ENCODE data around the gene XRCC6. TPM values are rescaled to one million over a fixed set of nuclear protein-coding genes. Genes with fewer than 3 reads are reported as not detected.
A peak's percentile ranks its signal among the peaks of the same experiment; 100 is the strongest.

XRCC6 gene
- total and polyA plus RNA-seq, 2 of the 13 experiments (the other 11 are each of a cell fraction or from before 2014, with no cell fraction given) = 124 to 625 TPM

DNA sequence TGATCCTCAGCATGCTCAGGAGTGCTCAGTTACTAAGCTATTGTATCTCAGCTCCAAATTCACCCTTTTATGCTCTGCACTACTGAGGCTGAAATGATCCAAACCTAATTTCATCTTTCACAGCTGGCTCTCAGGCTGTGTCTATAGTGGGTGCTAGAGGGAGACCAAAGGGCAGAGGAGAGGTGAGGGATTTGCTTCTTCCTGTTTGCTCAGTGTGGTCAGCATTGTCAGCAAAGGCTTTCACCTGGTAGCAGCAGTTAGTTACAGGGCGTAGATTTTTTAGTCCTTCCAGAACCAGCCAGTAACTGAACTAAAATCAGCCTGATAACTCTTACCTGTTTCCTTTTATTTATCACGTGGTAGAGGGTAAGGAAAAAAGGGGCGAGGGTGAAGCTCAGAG lies 33.2 kb downstream of the XRCC6 start (continued):
- TF ChIP-seq, protein P1, sequence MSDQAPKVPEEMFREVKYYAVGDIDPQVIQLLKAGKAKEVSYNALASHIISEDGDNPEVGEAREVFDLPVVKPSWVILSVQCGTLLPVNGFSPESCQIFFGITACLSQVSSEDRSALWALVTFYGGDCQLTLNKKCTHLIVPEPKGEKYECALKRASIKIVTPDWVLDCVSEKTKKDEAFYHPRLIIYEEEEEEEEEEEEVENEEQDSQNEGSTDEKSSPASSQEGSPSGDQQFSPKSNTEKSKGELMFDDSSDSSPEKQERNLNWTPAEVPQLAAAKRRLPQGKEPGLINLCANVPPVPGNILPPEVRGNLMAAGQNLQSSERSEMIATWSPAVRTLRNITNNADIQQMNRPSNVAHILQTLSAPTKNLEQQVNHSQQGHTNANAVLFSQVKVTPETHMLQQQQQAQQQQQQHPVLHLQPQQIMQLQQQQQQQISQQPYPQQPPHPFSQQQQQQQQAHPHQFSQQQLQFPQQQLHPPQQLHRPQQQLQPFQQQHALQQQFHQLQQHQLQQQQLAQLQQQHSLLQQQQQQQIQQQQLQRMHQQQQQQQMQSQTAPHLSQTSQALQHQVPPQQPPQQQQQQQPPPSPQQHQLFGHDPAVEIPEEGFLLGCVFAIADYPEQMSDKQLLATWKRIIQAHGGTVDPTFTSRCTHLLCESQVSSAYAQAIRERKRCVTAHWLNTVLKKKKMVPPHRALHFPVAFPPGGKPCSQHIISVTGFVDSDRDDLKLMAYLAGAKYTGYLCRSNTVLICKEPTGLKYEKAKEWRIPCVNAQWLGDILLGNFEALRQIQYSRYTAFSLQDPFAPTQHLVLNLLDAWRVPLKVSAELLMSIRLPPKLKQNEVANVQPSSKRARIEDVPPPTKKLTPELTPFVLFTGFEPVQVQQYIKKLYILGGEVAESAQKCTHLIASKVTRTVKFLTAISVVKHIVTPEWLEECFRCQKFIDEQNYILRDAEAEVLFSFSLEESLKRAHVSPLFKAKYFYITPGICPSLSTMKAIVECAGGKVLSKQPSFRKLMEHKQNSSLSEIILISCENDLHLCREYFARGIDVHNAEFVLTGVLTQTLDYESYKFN (CRISPR knock-in tag; conservative IDR thresholded peaks at IDR 0.05) = peak; percentile 71
- TF ChIP-seq ZNF564 (CRISPR knock-in tag; IDR thresholded peaks at IDR 0.05) = no peak
- no peak for TF ChIP-seq ZMAT3 (CRISPR knock-in tag; conservative IDR thresholded peaks at IDR 0.05)
- no peak for TF ChIP-seq ZNF670 (CRISPR knock-in tag; IDR thresholded peaks at IDR 0.05; ENCODE audit: borderline replicate concordance)
- TF ChIP-seq MYNN (CRISPR knock-in tag; IDR thresholded peaks at IDR 0.05; ENCODE audit: low read depth) = no peak
- TF ChIP-seq, protein P2, sequence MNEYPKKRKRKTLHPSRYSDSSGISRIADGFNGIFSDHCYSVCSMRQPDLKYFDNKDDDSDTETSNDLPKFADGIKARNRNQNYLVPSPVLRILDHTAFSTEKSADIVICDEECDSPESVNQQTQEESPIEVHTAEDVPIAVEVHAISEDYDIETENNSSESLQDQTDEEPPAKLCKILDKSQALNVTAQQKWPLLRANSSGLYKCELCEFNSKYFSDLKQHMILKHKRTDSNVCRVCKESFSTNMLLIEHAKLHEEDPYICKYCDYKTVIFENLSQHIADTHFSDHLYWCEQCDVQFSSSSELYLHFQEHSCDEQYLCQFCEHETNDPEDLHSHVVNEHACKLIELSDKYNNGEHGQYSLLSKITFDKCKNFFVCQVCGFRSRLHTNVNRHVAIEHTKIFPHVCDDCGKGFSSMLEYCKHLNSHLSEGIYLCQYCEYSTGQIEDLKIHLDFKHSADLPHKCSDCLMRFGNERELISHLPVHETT (CRISPR knock-in tag; conservative IDR thresholded peaks at IDR 0.05) = no peak
- TF ChIP-seq, protein P3, sequence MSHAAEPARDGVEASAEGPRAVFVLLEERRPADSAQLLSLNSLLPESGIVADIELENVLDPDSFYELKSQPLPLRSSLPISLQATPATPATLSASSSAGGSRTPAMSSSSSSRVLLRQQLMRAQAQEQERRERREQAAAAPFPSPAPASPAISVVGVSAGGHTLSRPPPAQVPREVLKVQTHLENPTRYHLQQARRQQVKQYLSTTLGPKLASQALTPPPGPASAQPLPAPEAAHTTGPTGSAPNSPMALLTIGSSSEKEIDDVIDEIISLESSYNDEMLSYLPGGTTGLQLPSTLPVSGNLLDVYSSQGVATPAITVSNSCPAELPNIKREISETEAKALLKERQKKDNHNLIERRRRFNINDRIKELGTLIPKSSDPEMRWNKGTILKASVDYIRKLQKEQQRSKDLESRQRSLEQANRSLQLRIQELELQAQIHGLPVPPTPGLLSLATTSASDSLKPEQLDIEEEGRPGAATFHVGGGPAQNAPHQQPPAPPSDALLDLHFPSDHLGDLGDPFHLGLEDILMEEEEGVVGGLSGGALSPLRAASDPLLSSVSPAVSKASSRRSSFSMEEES (CRISPR knock-in tag; IDR thresholded peaks at IDR 0.05) = no peak
- peak; percentile 72 for TF ChIP-seq HNF4A (CRISPR knock-in tag; IDR thresholded peaks at IDR 0.05)
- no peak for TF ChIP-seq THYN1 (CRISPR knock-in tag; IDR thresholded peaks at IDR 0.05; ENCODE audit: borderline replicate concordance, low read depth)
- no peak for TF ChIP-seq RFXAP (CRISPR knock-in tag; IDR thresholded peaks at IDR 0.05; ENCODE audit: borderline replicate concordance)
- TF ChIP-seq ZKSCAN8 (CRISPR knock-in tag; IDR thresholded peaks at IDR 0.05; ENCODE audit: borderline replicate concordance) = no peak
- no peak for TF ChIP-seq POLR2AphosphoS5 (IDR thresholded peaks at IDR 0.05; ENCODE audit: low read depth, low read length)
- TF ChIP-seq FOXA1 (IDR thresholded peaks at IDR 0.05) = no peak
- TF ChIP-seq FOXA1 (CRISPR knock-in tag; IDR thresholded peaks at IDR 0.05) = peak; percentile 65
- TF ChIP-seq, protein P4, sequence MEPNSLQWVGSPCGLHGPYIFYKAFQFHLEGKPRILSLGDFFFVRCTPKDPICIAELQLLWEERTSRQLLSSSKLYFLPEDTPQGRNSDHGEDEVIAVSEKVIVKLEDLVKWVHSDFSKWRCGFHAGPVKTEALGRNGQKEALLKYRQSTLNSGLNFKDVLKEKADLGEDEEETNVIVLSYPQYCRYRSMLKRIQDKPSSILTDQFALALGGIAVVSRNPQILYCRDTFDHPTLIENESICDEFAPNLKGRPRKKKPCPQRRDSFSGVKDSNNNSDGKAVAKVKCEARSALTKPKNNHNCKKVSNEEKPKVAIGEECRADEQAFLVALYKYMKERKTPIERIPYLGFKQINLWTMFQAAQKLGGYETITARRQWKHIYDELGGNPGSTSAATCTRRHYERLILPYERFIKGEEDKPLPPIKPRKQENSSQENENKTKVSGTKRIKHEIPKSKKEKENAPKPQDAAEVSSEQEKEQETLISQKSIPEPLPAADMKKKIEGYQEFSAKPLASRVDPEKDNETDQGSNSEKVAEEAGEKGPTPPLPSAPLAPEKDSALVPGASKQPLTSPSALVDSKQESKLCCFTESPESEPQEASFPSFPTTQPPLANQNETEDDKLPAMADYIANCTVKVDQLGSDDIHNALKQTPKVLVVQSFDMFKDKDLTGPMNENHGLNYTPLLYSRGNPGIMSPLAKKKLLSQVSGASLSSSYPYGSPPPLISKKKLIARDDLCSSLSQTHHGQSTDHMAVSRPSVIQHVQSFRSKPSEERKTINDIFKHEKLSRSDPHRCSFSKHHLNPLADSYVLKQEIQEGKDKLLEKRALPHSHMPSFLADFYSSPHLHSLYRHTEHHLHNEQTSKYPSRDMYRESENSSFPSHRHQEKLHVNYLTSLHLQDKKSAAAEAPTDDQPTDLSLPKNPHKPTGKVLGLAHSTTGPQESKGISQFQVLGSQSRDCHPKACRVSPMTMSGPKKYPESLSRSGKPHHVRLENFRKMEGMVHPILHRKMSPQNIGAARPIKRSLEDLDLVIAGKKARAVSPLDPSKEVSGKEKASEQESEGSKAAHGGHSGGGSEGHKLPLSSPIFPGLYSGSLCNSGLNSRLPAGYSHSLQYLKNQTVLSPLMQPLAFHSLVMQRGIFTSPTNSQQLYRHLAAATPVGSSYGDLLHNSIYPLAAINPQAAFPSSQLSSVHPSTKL (CRISPR knock-in tag; IDR thresholded peaks at IDR 0.05) = peak; percentile 10; the same call in 1 of the 2 replicates
- 0 out of 2 replicates have a peak, but pooled peaks have one; percentile 17 for TF ChIP-seq PITX1 (CRISPR knock-in tag; IDR thresholded peaks at IDR 0.05)
- TF ChIP-seq, protein P5, sequence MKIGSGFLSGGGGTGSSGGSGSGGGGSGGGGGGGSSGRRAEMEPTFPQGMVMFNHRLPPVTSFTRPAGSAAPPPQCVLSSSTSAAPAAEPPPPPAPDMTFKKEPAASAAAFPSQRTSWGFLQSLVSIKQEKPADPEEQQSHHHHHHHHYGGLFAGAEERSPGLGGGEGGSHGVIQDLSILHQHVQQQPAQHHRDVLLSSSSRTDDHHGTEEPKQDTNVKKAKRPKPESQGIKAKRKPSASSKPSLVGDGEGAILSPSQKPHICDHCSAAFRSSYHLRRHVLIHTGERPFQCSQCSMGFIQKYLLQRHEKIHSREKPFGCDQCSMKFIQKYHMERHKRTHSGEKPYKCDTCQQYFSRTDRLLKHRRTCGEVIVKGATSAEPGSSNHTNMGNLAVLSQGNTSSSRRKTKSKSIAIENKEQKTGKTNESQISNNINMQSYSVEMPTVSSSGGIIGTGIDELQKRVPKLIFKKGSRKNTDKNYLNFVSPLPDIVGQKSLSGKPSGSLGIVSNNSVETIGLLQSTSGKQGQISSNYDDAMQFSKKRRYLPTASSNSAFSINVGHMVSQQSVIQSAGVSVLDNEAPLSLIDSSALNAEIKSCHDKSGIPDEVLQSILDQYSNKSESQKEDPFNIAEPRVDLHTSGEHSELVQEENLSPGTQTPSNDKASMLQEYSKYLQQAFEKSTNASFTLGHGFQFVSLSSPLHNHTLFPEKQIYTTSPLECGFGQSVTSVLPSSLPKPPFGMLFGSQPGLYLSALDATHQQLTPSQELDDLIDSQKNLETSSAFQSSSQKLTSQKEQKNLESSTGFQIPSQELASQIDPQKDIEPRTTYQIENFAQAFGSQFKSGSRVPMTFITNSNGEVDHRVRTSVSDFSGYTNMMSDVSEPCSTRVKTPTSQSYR (CRISPR knock-in tag; IDR thresholded peaks at IDR 0.05; ENCODE audit: borderline replicate concordance) = no peak
- no peak for TF ChIP-seq STAT5B (CRISPR knock-in tag; IDR thresholded peaks at IDR 0.05)
